Right lobe of liver (tissue), 6 donors: ENCODE measurements around the gene PON3. TPM values are rescaled to one million over a fixed set of nuclear protein-coding genes. Genes with fewer than 3 reads are reported as not detected.

Source experiments
- ATAC-seq, 4 donors: fragments of 200-7000 bp; cut with Tn5 transposase; one replicate each; pipeline ENCODE4 v1.9.1; 2020; ENCODE audit warnings: mild to moderate bottlenecking in 4 of 4, moderate library complexity in 4 of 4
- DNase-seq, 3 donors: peaks; one replicate each; pipeline ENCODE4 v3.0.0-alpha.2; 2020
- H3K27ac ChIP-seq, 3 donors: fragments of 200-600 bp; one replicate each; pipeline ENCODE4 v1.8.0; 2022
- H3K27me3 ChIP-seq, 2 donors: fragments of 200-600 bp; one replicate each; pipeline ENCODE4 v1.8.0; 2022
- H3K36me3 ChIP-seq, 4 donors: fragments of 200-600 bp; sonication (generic) in 1 of 4; one replicate each; pipeline versions ENCODE4 v1.5.1 to v1.8.0; 2017 to 2022; ENCODE audit warnings: control low read depth in 1 of 4
- H3K4me1 ChIP-seq, 4 donors: fragments of 200-600 bp; sonication (generic) in 1 of 4; one replicate each; pipeline versions ENCODE4 v1.5.1 to v1.8.0; 2017 to 2022; ENCODE audit warnings: control low read depth in 1 of 4
- H3K4me3 ChIP-seq, 3 donors: fragments of 200-600 bp; one replicate each; pipeline ENCODE4 v1.8.0; 2022
- H3K9me3 ChIP-seq, 4 donors: fragments of 200-600 bp; sonication (generic) in 1 of 4; one replicate each; pipeline versions ENCODE4 v1.5.1 to v1.8.0; 2017 to 2022; ENCODE audit warnings: control low read depth in 1 of 4
- CTCF ChIP-seq, 4 donors: fragments of 200-600 bp in 3 of 4; fragments of 450-650 bp in 1 of 4; IDR thresholded peaks; one replicate each; pipeline versions ENCODE4 v1.5.1 to v1.8.0; 2016 to 2022; ENCODE audit warnings: antibody characterized with exemption in 4 of 4, mild to moderate bottlenecking in 2 of 4
- POLR2A ChIP-seq: fragments of 450-650 bp; IDR thresholded peaks from one replicate; pipeline ENCODE4 v1.6.1; 2017; ENCODE audit warnings: antibody characterized with exemption, mild to moderate bottlenecking
- WGBS: methylation state at CpG from one replicate; pipeline ENCODE4 v1.1.6; 2018; ENCODE audit warnings: low coverage, low lambda C conversion rate; ENCODE audit not compliant: insufficient coverage; ENCODE audit errors: missing lambda C conversion rate; 5-methylcytosine and 5-hydroxymethylcytosine counted together
- intact Hi-C, 2 donors: fragments of 100-400 bp; cut with DNase I; formaldehyde crosslinking; loops; one replicate each; pipeline versions ENCODE4 v1.11.2 to v1.14.1; 2022
- total RNA-seq, 6 experiments: library from RNA; depleted of rRNA in 2 of 6; stranded (reverse); fragments of >200 nt in 2 of 6; fragmentation: NEBNext Ultra II Directional in 3 of 6; extraction: Animal tissue kit (Norgen Biotek cat#: 25700) in 3 of 6; gene quantifications; one replicate each; pipeline versions ENCODE4 v1.1.0 to v1.2.4, GENCODE V29; 2016 to 2023
- donor health status: DM: no; HTN: yes; CAD: no.
- donor health status: DM: no; HTN: no; CAD: no.
- donor health status: DM: no; HTN: no; CAD: no.
- donor health status: DM: no; HTN: yes; CAD: no.
- donor health status: DM: no; HTN: yes; CAD: no.

Gene PON3
- total RNA-seq, 6 experiments from 2014 or later: 149 to 328 (median 193) TPM

GRCh38 chr7:95319570-95319969 lies 76.6 kb downstream of the PON3 start:
- 87% methylated on average over 1 of the region's 1 CpG for WGBS
- Histone ChIP-seq H3K4me3 (peak overlapping the region in 1 of 3 donors; percentile 22), H3K27me3 (no peaks in the 10 kb centered on the region), H3K9me3 (no peaks in the 10 kb centered on the region), H3K4me1 (peaks cover 0 to 55% (median 13%) of the 10 kb centered on the region in 4 donors), H3K36me3 (peaks cover 0 to 16% (median 9%) of the 10 kb centered on the region in 4 donors), H3K27ac (peak overlapping the region in 2 of 3 donors; percentile 86 to 96)
- TF ChIP-seq CTCF (IDR thresholded peaks at IDR 0.05): no peak
- intact Hi-C loops: no loop called here
- DNase-seq (no peak), ATAC-seq (no peak)

- H3K4me3 ChIP-seq: peak overlapping the region in 2 of 3 donors; percentile 27 to 28
- peak overlapping the region; percentile 56 to 96 (median 86) for H3K27ac ChIP-seq
- peaks cover 0 to 55% (median 13%) of the 10 kb centered on the region in 4 donors for H3K4me1 ChIP-seq
- TF ChIP-seq CTCF (IDR thresholded peaks at IDR 0.05) (no peak), POLR2A (peak; percentile 68)
- intact Hi-C loops: no loop called here
- DNase-seq: peak in 1 of 3 donors; percentile 77
- no peaks in the 10 kb centered on the region for H3K27me3 ChIP-seq
- WGBS: 29% methylated on average over 8 of the region's 8 CpGs
- ATAC-seq: peak; percentile 71 to 92 (median 79)
- no peaks in the 10 kb centered on the region for H3K9me3 ChIP-seq
- H3K36me3 ChIP-seq: peaks cover 0 to 17% (median 9%) of the 10 kb centered on the region in 4 donors
Measured at GRCh38 chr7:95318501-95319100, 77.6 kb downstream of the PON3 start.

- peaks cover 0 to 21% (median 9%) of the 10 kb centered on the region in 4 donors for H3K36me3 ChIP-seq
- intact Hi-C loops: no loop called here
- no peak for TF ChIP-seq CTCF (IDR thresholded peaks at IDR 0.05)
- no peaks in the 10 kb centered on the region for H3K9me3 ChIP-seq
- peak; percentile 58 to 66 (median 64) for ATAC-seq
- no peak for DNase-seq
- H3K27me3 ChIP-seq: no peaks in the 10 kb centered on the region
- H3K4me1 ChIP-seq: peaks cover 0 to 55% (median 13%) of the 10 kb centered on the region in 4 donors
- WGBS: 25% methylated on average over 3 of the region's 3 CpGs
- H3K4me3 ChIP-seq: peak overlapping the region in 2 of 3 donors; percentile 27 to 28
- peak overlapping the region; percentile 56 to 96 (median 86) for H3K27ac ChIP-seq
Measured at GRCh38 chr7:95317966-95318365, 78.2 kb downstream of the PON3 start.

DNA sequence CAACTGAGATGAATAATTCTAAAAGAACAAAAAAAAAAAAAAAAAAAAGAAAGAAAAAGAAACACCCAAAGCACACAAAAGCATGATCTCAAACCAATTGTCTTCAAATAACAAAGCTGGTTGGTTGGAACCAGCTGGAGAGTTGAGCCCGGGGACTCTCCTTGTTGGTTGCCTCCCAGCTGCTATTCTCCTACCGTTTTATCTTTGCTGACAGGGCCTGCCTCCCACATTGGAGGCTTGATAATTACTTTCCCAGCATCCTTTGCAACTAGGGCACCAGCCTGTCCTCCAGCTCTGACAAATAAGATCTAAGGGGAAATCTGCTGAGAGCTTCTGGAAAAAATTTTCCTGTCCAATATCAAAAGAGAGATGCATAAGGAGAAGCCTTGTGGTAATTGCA lies 78.6 kb downstream of the PON3 start:
- peak overlapping the region; percentile 56 to 96 (median 86) for H3K27ac ChIP-seq
- WGBS: 25% methylated on average over 2 of the region's 2 CpGs
- DNase-seq: peak in 1 of 3 donors; percentile 54
- intact Hi-C loops: no loop called here
- no peak overlapping the region for H3K4me3 ChIP-seq
- no peaks in the 10 kb centered on the region for H3K9me3 ChIP-seq
- no peak for TF ChIP-seq CTCF (IDR thresholded peaks at IDR 0.05)
- TF ChIP-seq POLR2A: no peak
- H3K27me3 ChIP-seq: no peaks in the 10 kb centered on the region
- H3K4me1 ChIP-seq: peaks cover 0 to 54% (median 13%) of the 10 kb centered on the region in 4 donors
- peak; percentile 46 to 63 (median 58) for ATAC-seq
- peaks cover 0 to 25% (median 9%) of the 10 kb centered on the region in 4 donors for H3K36me3 ChIP-seq
